Limb (tissue), 2 donors: ENCODE data around the gene OLFML2B.

Source experiments
- DNase-seq, 2 donors: peaks; one replicate each; pipeline ENCODE4 v3.0.0-alpha.2; 2016; ENCODE audit errors: extremely low spot score in 2 of 2

The OLFML2B gene

GRCh38 chr1:162007466-162007865 is 16.2 kb downstream of the OLFML2B start:
- no peak for DNase-seq

DNA sequence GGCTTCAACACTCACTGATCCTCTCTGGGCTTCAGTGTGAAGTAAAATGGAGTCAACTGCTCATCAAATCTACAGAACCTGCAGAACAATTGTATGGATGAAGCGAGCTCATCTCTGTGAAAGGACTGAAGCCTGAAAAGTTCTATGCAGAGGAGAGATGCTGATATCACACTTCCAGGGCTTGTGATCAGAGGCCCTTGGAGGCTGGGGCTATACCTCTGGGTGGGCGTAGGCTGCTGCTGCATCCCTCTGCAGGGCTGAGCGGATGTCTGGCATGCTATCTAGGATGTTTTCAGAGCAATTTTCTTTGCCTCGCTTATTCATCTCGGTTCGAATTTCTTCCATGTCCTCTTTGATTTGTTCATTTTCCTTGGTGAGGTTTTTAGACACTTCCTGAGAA is 17.6 kb downstream of the OLFML2B start:
- DNase-seq: no peak

- no peak for DNase-seq
These were observed 19.2 kb downstream of the OLFML2B start for GRCh38 chr1:162004441-162004950.

- DNase-seq: no peak
These were observed 19.8 kb downstream of the OLFML2B start for GRCh38 chr1:162003830-162004215.

GRCh38 chr1:162003061-162003829 is 20.4 kb downstream of the OLFML2B start:
- no peak for DNase-seq

- DNase-seq: no peak
These were observed 23.6 kb downstream of the OLFML2B start for GRCh38 chr1:162000053-162000420.

DNA sequence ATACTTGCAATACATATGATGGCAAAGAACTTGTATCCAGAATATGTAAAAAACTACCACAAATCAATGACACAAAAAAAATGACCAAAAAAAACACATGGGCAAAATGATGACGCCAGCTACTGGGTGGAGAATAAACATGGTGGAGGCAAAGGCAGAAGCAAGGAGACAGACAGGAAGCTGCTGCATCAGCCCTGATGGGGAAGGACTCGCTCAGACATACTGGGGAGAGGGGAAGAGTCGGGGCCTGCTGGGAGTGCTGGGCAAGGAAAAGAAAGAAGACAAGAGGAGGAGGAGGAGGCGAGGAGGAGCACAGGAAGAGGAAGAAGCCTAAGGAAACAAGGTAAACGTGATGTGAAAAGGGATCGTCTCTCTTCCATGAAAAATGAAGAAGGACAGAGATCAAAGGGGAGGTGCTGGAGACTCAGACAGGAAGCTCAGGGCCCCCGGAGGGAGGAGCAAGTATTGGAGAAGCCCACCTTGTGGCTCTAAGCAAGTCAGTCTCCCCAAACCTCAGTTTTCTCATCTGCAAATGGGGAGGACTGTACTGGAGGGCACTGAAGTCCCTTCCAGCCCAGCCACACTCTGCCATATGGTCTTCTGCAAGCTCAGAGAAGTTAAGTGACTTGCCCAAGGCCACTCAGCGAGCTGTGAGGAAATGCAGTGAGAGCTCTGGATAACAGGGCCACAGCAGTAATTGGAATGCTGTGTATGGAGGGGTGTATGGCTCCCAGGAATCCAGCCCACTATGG is 24.2 kb downstream of the OLFML2B start:
- no peak for DNase-seq

GRCh38 chr1:161998811-161999210 is 24.9 kb downstream of the OLFML2B start:
- DNase-seq: no peak

DNA sequence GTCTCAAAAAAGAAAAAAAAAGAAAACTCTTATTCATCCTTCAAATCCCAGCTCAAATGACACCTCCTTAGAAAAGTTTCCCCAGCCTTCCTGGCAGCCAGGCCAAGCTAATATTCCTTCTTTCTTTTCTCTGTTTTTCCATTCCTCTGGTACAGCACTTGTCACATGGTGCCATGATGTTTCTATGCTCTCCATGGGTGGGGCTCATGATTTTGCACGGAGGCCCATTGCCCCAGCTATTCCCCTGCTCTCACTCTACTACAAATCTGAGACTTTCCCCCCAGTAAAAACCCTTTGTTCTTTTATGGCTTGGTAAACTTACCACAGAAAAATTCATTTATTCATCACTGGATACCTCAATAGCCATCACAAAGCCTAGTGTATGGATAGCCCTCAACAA is 26.5 kb downstream of the OLFML2B start:
- DNase-seq: no peak

GRCh38 chr1:161994175-161994668 is 29.4 kb downstream of the OLFML2B start:
- DNase-seq: no peak

DNA sequence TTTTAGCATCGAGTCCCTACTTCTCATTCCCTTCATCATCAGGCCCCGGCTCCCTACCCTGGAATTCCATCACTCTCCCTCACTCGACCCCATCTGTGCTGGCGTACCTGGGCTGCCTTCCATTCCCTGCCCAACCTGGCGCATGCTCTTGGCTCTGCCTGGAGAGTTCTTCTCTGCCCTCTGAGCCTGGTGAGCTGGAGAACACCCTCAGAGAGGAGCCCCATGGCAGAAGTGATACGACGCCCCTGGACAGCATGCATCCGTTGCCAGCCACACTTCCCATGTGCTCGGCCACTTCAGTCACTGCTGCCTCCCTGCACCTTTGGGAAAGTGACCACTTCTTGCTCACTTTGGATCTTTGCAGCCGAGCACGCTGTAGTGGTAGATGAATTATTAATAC is 30.1 kb downstream of the OLFML2B start:
- DNase-seq: no peak

- no peak for DNase-seq
These were observed 33.9 kb downstream of the OLFML2B start for GRCh38 chr1:161989786-161990185.

DNA sequence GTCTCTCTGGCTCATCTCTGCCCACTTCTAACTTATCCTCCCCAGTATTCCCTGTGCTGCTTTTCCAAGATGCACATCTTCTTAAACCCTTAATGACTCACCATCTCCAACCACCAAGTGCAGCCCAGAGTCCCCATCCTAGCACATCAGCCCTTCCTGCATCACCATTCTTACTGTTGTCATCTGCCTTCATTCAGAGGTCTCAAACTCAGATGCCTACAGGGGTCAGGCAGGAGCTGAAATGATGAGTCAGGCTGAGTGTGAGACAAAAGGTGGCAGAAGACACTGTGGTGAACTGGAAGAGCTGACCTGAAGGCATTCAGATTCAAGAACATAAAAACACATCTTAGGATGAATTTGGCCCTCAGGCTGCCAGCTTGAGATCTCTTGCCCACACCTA is 34.6 kb downstream of the OLFML2B start:
- DNase-seq: no peak

DNA sequence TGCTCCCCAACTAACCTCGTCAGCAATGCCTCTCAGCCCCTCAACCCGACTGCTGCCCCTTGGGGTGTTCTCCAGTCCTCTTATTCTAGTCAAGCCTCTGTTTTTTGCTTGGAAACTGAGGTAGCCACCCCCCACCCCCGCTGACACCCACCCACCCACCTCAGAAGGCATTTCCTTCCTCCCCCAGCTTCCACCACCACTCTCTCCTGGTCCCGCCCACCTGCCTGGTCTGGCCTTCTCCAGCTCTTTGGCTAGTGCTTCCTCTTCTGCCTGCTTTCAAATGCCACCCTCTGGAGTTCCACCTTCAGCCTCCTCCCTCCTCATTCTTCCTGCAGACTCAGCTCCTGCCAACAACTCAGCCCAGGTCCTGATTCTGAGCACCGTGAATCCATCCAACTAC is 35.3 kb downstream of the OLFML2B start:
- DNase-seq: no peak

- no peak for DNase-seq
These were observed 35.8 kb downstream of the OLFML2B start for GRCh38 chr1:161987872-161988271.

- no peak for DNase-seq
These were observed 36.4 kb downstream of the OLFML2B start for GRCh38 chr1:161987303-161987702.

DNA sequence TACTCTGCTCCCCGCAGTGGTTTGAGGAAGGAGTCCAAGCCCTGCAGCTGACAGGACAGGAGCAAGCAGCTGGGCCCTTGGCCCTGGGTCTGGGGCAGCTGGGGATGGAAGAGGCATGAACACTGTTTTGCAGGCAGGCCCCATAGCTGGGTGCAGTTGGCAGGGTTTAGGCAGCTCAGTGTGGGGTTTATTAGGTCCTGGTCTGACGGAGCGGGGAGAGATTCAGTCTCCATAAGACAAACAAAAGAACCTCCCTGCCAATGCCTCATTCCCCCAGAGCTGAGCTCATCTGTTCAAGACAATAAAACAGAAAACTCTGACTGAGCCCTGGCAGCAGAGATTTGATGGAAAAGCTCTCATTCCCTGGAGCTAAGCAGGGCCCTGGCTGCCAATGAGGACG is 37.3 kb downstream of the OLFML2B start:
- peak; percentile 47 to 50 for DNase-seq

GRCh38 chr1:161985301-161985822 is 38.3 kb downstream of the OLFML2B start:
- DNase-seq: no peak

DNA sequence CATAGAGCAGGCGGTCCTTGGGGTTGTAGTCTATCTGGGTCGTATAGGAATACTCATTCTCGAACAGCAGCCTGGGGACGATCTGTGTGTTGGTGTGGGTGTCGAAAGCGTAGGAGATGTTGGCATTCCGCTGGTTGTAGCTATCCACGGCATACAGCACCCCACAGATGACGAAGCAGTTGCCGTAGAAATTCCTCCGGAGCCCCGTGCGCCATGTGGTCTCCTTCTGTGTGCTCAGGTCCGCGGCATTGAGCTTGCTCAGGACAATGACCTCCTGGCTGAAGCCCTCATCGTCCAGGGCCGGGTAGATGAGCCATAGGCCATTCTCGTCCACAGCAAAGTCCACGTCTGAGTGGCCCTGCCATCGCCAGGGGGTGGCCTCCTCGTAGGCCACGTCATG is 39.9 kb downstream of the OLFML2B start:
- no peak for DNase-seq

GRCh38 chr1:161982917-161983316 is 40.8 kb downstream of the OLFML2B start:
- DNase-seq: no peak

DNA sequence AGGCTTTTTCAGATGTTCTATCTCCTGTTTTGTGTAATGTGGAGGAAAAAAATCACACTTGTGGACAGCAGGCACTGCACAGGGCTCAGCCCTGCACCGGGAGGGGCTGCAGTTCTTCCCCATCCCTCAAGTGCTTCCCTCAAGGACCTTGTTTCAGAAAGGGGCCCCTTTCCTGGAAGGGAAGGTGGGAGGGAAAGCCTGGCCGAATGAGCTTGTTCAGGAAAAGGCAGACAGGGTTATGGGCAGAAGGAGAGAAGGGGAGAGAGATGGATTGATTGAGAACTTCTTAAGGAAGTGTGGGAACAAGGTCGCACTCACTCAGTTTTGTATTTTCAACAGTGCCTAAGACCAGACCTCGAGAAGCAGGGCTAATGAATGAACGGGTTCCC is 41.2 kb downstream of the OLFML2B start:
- DNase-seq: no peak

- no peak for DNase-seq
These were observed 41.7 kb downstream of the OLFML2B start for GRCh38 chr1:161981735-161982506.
